NCI-H146 treated with DMSO at 0.1 percent for 48 hours (cell line): ENCODE data around the gene SLC38A2.

Experiments
- DNase-seq: peaks from one replicate; lab custom pipeline; 2025; ENCODE audit not compliant: unreplicated experiment; lab: John Stamatoyannopoulos, UW

SLC38A2 gene

DNA sequence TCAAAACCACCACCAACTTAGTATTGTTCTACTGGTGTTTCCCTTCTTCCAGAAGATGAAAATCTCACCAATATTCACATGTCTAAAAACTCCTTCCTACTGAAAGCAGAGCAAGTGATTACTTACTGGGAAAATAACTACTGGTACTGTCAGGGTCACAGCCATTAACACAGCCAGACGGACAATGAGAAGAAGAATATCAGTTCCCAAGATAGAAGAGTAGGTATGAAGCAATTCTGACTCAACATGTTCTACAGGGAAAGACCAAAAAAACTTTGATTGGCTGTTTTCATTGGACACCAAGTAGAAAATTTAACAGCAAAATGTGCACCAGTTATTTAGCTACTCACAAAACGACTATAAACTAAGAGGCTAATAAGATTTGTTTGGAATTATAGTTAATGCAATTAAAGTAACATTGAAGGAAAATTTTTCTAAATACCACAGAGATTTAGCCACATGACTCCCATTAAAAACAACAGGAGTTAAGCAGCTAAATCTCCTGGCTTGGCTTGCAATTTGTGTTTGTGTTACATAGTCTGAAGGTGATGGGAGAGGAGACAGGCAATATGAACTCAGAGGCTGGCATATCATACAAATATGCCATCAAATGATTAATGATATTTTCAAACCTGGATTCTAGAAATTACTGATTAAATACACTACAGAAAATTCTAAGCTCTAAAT, 9.5 kb downstream of the SLC38A2 start:
- DNase-seq = no peak

DNA sequence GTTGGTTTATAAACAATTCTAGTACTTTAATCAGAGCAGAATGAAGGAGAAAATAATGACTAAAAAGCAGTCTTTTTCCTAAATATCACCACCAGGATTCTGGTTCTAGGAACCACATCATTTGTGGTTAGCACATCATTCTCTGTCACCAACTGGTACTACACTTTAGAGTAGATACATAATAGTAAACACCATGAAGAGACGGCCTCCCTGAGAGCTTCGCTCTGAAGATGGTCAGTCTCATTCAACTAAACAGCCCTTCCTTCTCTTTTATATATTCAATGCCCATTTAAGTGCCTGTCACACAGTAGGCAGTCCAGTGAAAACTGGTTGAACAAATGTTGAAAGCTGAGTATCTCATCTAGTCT, 10.9 kb downstream of the SLC38A2 start:
- DNase-seq = no peak

DNA sequence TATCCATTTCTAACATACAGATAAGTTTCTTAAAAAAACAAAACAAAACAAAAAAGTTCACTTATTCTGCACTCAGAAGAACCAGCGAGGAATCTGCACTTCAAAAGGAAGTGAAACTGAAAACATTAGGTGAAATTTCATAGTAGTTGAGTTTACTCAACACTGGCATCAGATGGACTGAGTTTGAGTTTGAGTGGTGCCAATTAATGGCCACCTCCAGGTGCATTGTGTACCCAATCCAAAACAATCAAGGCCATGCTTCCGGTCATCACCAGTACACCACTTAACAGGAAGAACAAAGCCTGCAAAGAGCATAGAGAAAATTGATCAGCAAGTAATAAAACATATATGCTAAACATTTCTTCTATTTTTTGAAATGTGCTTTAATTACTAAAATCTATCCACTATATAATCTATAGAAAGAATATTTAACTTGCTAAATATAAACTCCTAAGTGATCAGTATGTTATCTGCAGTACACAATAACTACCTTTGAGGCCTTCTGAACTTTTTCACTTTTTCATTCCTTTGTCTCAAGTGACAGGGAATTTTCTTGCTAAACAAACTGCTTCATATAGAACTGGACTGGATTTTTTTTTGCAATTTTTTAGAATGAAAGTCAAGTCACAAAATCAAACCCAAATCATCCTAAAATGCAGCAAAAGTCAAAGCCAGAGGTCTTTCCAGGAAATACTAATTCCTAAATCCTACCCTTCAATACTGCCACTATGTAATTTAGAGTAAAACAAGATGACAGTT, 11.5 kb downstream of the SLC38A2 start:
- no peak for DNase-seq

DNA sequence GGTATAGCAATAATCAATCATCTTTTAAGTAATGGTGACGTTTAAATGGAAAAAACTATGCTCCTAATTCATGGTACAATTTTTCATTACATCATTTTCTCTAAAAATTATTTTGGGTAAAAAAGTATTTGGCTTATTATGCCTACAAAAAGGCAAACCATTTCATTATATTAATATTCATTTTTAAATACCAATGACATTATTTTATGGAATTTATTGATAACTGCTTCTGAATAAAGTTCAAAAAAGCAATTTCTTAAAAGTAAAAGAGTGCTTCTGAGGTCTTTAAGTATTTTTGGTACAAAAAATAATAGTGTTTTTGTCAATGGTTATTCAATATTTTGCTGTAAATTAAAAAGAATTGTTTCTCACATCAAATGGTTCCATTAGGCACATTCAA, 12.2 kb downstream of the SLC38A2 start:
- no peak for DNase-seq

DNA sequence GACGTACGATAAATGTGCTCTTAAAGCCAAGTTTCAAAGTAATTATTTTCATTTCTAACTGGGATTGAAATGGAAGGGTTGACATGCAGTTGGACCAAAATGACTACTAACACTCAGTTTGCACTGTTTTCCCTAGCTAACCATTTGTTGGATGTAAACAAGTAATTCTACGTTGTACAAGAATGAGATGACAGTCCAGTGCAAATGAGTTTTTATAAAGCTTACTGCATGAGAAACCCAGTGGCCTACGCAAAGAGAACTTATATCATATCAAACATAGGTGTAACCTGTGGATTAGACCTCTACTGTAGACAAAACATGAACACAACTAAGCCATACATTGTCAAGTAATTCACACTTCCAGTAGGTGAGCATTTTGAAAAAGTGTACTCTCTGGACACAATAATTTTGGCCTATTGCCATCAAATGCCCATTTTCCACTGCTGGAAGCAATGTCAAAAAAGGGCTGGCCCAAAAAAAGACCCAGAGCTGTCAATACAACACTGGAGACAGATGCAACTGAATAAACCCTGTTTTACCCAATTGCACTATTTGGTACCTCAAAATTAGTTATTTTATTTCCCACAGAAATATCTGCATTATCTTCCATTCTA, 12.8 kb downstream of the SLC38A2 start:
- DNase-seq = no peak

DNA sequence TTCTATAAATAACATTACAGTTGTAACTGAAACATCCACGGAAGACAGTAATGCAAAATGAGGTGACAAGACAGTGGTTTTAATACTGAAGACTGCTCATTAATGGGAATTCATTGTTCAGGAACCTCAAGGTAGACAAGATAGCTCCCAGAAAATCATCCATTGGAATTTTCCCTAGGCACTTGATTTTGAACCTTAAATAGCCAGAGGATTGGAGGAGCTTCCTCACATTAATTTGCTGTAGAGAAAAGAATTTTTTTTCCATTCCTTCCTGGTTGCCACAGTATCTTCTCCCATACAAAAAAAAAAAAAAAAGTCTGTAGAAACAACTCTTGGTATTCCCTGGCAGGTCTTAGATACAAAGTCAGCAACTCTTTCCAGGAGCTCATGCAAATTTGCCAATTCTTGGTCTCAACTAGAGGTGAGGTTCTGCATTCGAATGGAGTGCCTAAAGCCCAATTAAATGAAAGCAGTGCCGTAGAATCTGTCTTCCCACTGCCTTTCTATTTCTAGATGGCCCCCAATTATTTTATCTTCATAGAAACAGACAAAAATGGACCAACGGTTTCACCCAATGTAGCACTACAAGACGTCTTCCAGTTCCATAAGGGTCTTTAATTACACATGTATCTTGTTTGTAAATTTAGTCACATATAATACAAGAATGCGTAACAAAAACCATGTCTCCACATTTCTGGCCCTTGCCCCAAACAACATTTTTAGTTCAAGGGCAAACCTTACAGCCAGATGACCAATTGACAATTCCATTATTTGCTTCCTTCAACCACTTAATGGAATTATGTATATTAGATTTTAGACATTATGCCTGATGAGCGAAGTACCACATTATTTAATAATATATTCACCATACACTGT, 13.5 kb downstream of the SLC38A2 start:
- DNase-seq = no peak

DNA sequence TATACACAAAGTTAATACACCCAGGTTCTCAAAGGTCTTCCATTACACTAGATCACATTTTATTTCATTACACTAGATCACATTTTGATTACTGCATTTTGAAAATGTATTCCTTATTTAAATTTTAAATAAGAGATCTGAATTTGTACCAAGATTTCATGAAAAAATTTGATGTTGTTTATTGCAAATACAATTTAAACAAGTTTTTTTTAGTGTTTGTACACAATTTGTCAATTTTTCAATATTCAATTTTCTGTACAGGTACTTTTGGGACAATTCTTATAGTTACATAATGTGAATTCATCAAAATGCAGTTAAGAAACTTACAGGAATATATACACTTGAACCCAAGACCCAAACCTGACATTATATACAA, 14.3 kb downstream of the SLC38A2 start:
- DNase-seq = no peak

DNA sequence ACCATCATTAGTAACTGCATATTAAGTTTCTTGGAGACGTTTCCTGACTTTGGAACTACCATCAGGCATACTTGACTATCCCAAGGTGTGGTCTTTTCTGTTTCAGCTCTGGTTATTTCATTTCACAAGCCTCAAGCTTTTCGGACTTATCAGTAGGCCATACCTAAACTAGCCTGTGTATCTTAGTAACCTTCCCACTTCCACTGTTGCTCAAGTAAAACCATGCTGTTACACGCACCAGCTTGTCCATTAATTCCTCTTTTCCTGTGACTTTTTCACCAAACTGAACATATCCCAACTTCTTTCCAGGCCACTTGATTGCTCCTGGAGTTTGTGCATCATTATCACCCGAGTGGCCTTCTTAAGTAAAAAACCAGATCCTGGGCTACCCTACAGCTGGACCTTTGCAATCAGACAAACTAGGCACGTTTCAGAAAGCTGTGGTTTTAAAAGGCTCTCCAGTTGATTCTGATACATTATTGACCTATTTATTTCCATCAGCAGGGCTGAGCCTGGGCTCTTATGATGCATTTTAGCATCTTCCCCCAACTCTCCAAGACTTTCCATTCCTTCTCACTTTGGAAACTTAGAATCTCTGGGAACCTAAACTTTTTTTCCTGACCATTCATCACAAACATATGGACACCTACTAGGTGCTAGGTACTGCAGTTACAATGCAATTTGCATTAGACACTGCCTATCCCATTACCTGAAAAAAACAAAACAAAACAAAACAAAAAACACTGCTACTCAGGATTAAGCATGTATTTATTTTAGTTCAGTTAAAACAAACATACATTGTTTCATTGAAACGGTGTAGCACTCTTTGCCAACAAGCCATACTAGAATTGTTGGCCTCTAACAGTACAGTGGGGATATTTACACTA, 14.9 kb downstream of the SLC38A2 start:
- no peak for DNase-seq

DNA sequence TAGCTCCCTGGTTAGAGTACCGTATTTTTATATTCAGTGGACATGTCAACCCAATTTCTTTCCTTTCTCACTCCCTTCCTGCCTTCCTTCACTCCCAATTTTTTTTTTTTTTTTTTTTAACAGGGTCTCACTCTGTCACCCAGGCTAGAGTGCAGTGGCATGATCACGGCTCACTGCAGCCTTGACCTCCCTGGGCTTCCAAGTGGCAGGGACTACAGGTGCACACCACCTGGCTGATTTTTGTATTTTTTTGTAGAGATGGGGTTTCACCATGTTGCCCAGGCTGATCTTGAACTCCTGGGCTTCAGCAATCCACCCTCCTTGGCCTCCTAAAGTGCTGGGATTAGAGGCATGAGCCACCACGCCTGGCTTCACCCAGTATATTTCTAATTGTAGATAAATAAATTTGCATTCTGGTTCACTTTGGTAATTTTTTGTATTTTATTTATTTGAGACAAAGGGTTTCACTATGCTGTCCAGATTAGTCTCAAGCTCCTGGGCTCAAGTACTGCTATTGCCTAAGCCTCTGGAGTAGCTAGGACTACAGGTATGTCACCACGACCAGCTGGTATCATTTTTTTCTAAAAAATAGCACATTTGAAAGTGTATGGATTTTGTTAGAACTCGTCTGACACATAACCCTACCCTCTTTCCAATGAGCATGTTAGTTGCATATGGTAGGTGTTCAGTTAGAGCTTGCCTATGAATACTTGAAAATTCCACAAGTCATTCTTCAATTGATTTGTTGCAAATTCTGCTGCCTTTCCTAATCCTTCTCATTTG, 15.7 kb downstream of the SLC38A2 start:
- no peak for DNase-seq

DNA sequence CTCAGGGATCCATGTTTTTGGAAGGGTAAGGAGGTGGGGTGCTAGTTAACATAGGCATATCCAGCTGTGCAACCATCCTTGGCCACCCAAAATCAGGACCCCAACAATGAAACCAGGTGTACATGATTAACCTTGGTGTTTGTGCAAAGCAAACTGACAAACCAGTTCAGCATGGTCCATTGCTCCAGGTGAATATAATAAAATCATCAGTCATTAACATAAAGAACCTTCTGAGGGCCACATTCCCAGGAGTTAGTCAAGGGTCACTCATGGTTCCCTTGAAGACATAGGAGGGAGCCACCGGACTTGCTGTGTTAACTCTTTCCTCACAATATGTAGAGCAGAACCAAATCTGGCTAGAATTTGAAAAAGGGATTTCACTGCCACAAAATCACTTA, 17.8 kb downstream of the SLC38A2 start:
- no peak for DNase-seq

DNA sequence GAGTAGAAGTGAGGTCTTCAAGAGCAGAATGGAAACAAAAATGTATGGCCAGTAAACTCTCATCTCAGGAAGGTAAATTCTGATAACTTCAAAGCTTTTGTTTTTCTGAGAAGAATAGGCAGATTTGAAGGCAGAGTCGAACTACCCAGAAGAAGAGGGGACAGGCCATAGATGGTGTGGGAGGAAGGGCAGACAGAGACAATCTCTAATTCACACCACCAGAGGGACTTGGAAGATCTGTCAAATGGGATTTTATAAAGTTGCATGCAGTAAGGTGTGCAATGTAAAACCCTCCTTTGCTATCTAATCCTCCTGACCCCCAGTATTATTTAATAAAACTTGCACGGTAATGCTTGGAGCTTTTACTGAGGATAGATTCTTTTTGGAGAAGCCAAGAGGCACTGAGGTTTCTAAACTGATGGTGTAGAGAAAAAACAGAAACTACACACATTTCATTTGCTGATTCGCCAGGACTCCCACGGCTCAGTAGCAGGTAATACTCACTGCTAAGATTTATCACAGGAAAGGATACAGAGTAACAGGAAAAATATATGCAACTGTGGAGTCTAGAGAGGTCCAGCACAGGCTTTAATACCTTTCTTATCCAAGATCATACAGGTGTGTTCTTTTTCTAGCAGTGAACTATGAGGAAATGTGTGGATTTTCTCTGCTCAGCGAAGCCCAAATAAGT, 18.3 kb downstream of the SLC38A2 start:
- no peak for DNase-seq

DNA sequence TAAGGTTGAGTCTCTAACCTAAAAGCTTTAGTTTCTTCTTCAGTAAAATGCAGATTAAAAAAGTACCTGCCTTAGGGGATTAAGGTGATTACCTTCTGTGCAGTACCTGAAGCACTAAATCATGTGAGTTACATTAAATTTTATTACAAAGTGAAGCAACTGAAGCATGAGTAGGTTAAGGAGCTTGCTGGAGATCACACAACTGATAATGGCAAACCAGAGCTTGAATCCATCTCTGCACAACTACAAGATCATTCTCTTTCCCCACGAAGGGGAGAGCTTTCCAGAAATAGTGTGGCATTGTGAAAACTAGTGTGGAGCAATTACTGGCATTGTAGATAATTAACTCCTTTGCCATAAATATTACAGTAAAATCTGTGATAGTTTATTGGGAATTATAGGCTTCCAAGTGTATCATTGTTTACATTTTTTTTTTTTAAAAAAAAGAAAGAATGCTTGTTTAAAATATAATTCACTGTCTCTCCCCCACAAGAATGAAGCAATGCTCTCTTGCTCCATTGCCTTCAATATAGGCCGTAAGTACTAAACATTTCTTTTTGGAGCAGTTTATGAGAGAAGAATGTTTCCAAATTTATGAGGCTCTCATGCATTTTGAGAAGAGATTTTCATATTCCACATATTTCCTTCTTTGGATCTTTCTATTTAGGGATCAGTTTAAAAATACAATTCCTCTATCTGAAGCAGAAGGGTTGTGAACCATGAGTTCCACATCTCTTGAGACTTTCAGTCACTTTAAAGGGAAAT, 20.5 kb downstream of the SLC38A2 start:
- DNase-seq = no peak

DNA sequence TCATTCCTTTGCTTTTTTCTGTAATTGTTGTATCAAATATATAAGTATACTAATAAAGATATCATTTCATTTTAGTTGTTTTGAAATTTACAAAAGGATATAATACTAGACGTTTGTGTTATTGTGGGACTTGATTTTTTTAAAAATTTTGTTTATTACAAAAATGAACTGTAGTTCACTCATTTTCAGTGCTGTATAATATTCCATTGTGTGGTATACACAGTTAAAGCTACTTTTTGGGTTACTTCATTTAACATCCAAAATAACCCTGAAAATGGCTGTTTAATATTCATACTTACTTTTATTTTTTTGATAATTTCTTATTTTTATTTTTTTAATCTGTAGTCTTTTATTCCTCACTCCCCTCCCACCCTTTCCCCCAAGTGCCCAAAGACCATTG, 21.4 kb downstream of the SLC38A2 start:
- DNase-seq = no peak

DNA sequence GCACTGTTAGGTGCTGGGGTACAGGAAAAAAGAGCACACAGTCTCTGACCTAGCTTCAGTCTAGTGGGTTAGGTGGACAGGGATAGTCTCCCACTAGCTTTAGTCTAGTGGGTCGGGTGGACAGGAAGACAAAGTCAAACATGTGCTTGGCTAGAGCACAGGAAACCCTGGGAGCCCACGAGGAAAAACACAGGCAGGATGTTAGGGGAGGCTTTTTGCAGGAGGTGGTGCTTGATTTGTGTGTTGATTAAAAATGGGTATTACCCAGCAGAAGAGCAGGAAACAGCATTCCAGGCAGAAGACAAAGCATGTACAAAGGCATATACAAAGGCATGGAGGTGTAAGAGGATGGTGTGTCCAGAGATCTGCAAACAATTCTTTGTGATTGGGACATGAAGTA, 23.3 kb downstream of the SLC38A2 start:
- DNase-seq = no peak

DNA sequence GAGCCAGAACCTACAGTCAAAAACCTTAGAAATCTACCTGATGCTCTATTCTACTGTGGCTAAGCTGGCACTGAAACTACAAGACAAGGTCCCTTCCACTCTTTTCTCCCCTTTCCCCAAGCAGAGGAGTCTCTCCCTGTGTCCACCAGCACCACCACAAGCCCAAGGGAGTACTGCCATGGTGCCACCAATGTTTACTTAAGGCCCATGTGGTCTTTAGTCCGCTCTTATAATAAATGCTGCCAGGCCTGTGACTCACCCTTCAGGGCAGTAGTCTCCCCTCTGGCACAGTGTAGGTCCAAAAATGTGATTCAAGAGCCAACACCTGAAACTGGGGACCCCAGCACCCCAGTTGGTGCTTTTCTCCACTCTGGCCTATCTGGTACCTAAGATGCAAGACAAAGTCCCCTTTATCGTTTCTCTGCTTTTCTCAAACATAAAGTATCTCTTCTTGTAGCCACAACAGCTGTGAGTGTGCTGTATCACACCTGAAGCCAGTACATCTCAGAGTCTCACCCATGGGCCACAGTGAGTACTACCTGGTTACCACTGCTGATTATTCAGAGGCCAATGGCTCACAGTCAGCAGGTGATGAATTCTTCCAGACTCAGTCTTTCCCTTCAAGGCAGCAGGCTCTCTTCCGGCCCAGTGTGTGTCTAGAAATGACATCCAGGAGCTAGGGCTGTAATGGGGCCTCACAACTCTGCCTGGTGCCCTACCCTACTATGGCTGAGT, 29.3 kb downstream of the SLC38A2 start:
- DNase-seq = no peak

DNA sequence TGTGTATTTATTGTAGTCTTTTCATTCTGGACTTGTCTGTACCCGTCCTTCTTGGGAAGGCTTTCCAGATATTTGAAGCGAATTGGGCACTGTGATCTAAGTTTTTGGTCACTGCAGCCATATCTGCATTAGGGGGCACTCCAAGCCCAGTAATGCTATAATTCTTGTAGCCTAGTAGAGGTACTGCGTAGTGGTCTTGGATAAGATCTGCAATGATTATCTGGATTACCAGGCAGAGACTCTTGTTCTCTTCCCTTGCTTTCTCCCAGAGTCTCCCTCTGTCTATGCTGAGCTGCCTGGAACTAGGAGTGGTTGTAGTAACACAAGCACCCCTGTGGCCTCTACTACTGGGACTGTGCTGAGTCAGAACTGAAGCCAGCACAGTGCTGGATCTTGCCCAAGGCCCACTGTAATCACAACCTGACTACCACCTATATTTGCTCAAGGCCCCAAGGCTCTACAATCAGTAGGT, 30.0 kb downstream of the SLC38A2 start:
- DNase-seq = no peak

DNA sequence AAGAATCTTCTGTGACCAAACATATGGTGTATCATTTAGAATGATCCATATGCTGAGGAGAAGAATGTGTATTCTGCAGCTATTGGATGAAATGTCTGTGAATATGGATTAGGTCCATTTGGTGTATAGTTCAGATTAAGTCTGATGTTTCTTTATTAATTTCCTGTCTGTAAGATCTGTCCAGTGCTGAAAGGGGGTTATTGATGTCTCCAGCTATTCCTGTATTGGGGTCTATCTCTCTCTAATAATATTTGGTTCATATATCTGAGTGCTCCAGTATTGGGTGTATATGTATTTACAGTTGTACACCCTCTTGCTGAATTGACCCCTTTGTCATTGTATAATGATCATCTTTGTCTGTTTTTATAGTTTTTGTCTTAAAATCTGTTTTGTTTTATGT, 33.5 kb downstream of the SLC38A2 start:
- DNase-seq = no peak

DNA sequence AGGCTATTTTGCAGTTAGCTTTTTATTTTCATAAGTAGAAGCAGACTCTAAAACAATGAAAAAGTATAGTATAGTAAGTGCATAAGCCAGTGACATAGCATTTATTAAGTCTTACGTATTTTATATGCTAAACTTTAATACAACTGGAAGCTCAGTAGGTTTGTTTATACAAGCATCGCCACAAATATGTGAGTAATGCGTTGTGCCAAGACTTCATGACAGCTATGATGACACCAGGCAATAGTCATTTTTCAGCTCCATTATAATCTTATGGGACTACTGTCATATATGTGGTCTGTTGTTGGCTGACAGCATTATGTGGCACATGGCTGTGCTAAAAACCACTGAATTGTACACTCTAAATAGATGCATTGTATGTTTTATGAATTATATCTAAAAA, 40.3 kb downstream of the SLC38A2 start:
- DNase-seq = no peak
